SH-SY5Y (cell line): ENCODE data around the gene DRC1.

Experiments
- GATA2 ChIP-seq: IDR thresholded peaks from 2 replicates; pipeline ENCODE4 v1.6.1; 2011; ENCODE audit warnings: mild to moderate bottlenecking, low read depth, low read length
- GATA3 ChIP-seq: IDR thresholded peaks from 2 replicates; pipeline ENCODE4 v1.6.1; 2011; ENCODE audit warnings: low read depth, mild to moderate bottlenecking, low read length, moderate library complexity

GRCh38 chr2:26486789-26487188 is 85.1 kb downstream of the DRC1 start:
- TF ChIP-seq GATA3 (no peak), GATA2 (no peak)
